ENCODE results near the gene SERAC1.
A peak's percentile ranks its signal among the peaks of the same experiment; 100 is the strongest.

SERAC1 gene

GRCh38 chr6:158083455-158084325, 84.4 kb downstream of the SERAC1 start:
- Histone ChIP-seq H3K9me3 (ENCODE audit: low read depth, low read length) (no peaks in the 10 kb centered on the region), H3K27ac (no peak overlapping the region), H3K9ac (ENCODE audit: insufficient read length) (no peak overlapping the region), H3K4me3 (no peak overlapping the region), H3K36me3 (ENCODE audit: insufficient read depth, low read length) (no peaks in the 10 kb centered on the region)
- DNase-seq (ENCODE audit: low read depth, low spot score) = no peak
- TF ChIP-seq POLR2AphosphoS5 (IDR thresholded peaks at IDR 0.05; ENCODE audit: borderline replicate concordance, low read depth, low read length) (no peak), EZH2 (IDR thresholded peaks at IDR 0.05) (no peak), FOXP2 (optimal IDR thresholded peaks at IDR 0.05; ENCODE audit: control extremely low read depth, extremely low read length, insufficient read depth) (no peak)

- no peaks in the 10 kb centered on the region for H3K9me3 ChIP-seq (ENCODE audit: low read depth, low read length)
- no peak overlapping the region for H3K27ac ChIP-seq
- H3K4me3 ChIP-seq = no peak overlapping the region
- no peaks in the 10 kb centered on the region; the same call in 1 of the 2 replicates for H3K36me3 ChIP-seq (ENCODE audit: insufficient read depth, low read length)
- TF ChIP-seq FOXP2 (optimal IDR thresholded peaks at IDR 0.05; ENCODE audit: control extremely low read depth, extremely low read length, insufficient read depth) = no peak
- TF ChIP-seq POLR2AphosphoS5 (IDR thresholded peaks at IDR 0.05; ENCODE audit: borderline replicate concordance, low read depth, low read length) = no peak
- no peak for TF ChIP-seq EZH2 (IDR thresholded peaks at IDR 0.05)
- no peak overlapping the region for H3K9ac ChIP-seq (ENCODE audit: insufficient read length)
- no peak for DNase-seq (ENCODE audit: low read depth, low spot score)
Measured at GRCh38 chr6:158081657-158081935, 86.5 kb downstream of the SERAC1 start.

- Histone ChIP-seq H3K9me3 (ENCODE audit: low read depth, low read length) (no peaks in the 10 kb centered on the region), H3K9ac (ENCODE audit: insufficient read length) (no peak overlapping the region), H3K4me3 (no peak overlapping the region), H3K27ac (no peak overlapping the region), H3K36me3 (ENCODE audit: insufficient read depth, low read length) (no peaks in the 10 kb centered on the region; the same call in 1 of the 2 replicates)
- TF ChIP-seq POLR2AphosphoS5 (IDR thresholded peaks at IDR 0.05; ENCODE audit: borderline replicate concordance, low read depth, low read length) = no peak
- no peak for TF ChIP-seq EZH2 (IDR thresholded peaks at IDR 0.05)
- TF ChIP-seq FOXP2 (optimal IDR thresholded peaks at IDR 0.05; ENCODE audit: control extremely low read depth, extremely low read length, insufficient read depth) = no peak
- DNase-seq (ENCODE audit: low read depth, low spot score) = no peak
Measured at GRCh38 chr6:158080849-158081656, 87.0 kb downstream of the SERAC1 start.

- Histone ChIP-seq H3K9me3 (ENCODE audit: low read depth, low read length) (no peaks in the 10 kb centered on the region), H3K27ac (no peak overlapping the region), H3K9ac (ENCODE audit: insufficient read length) (no peak overlapping the region), H3K36me3 (ENCODE audit: insufficient read depth, low read length) (no peaks in the 10 kb centered on the region; the same call in 1 of the 2 replicates), H3K4me3 (no peak overlapping the region)
- TF ChIP-seq POLR2AphosphoS5 (IDR thresholded peaks at IDR 0.05; ENCODE audit: borderline replicate concordance, low read depth, low read length) = no peak
- DNase-seq (ENCODE audit: low read depth, low spot score) = no peak
Measured at GRCh38 chr6:158078320-158078719, 89.7 kb downstream of the SERAC1 start.

GRCh38 chr6:158077676-158078075, 90.4 kb downstream of the SERAC1 start:
- Histone ChIP-seq H3K9me3 (ENCODE audit: low read depth, low read length) (no peaks in the 10 kb centered on the region), H3K36me3 (ENCODE audit: insufficient read depth, low read length) (no peaks in the 10 kb centered on the region; the same call in 1 of the 2 replicates), H3K4me3 (no peak overlapping the region), H3K9ac (ENCODE audit: insufficient read length) (no peak overlapping the region), H3K27ac (no peak overlapping the region)
- no peak for DNase-seq (ENCODE audit: low read depth, low spot score)
- TF ChIP-seq EZH2 (IDR thresholded peaks at IDR 0.05) = no peak

GRCh38 chr6:158076548-158076947, 91.5 kb downstream of the SERAC1 start:
- no peak overlapping the region for H3K9ac ChIP-seq (ENCODE audit: insufficient read length)
- no peak overlapping the region for H3K4me3 ChIP-seq
- H3K36me3 ChIP-seq (ENCODE audit: insufficient read depth, low read length) = no peaks in the 10 kb centered on the region; the same call in 1 of the 2 replicates
- no peak overlapping the region for H3K27ac ChIP-seq
- H3K9me3 ChIP-seq (ENCODE audit: low read depth, low read length) = no peaks in the 10 kb centered on the region
- TF ChIP-seq EZH2 (IDR thresholded peaks at IDR 0.05) (no peak), POLR2AphosphoS5 (IDR thresholded peaks at IDR 0.05; ENCODE audit: borderline replicate concordance, low read depth, low read length) (no peak), FOXP2 (optimal IDR thresholded peaks at IDR 0.05; ENCODE audit: control extremely low read depth, extremely low read length, insufficient read depth) (no peak)
- no peak for DNase-seq (ENCODE audit: low read depth, low spot score)

GRCh38 chr6:158073776-158074175, 94.3 kb downstream of the SERAC1 start:
- Histone ChIP-seq H3K4me3 (no peak overlapping the region), H3K27ac (no peak overlapping the region), H3K9ac (ENCODE audit: insufficient read length) (no peak overlapping the region), H3K36me3 (ENCODE audit: insufficient read depth, low read length) (no peaks in the 10 kb centered on the region; the same call in 1 of the 2 replicates), H3K9me3 (ENCODE audit: low read depth, low read length) (no peaks in the 10 kb centered on the region)
- DNase-seq (ENCODE audit: low read depth, low spot score) = no peak
- TF ChIP-seq FOXP2 (optimal IDR thresholded peaks at IDR 0.05; ENCODE audit: control extremely low read depth, extremely low read length, insufficient read depth) (no peak), POLR2AphosphoS5 (IDR thresholded peaks at IDR 0.05; ENCODE audit: borderline replicate concordance, low read depth, low read length) (no peak), EZH2 (IDR thresholded peaks at IDR 0.05) (no peak)

- H3K27ac ChIP-seq = no peak overlapping the region
- no peak for TF ChIP-seq EZH2 (IDR thresholded peaks at IDR 0.05)
- TF ChIP-seq POLR2AphosphoS5 (IDR thresholded peaks at IDR 0.05; ENCODE audit: borderline replicate concordance, low read depth, low read length) = no peak
- TF ChIP-seq FOXP2 (optimal IDR thresholded peaks at IDR 0.05; ENCODE audit: control extremely low read depth, extremely low read length, insufficient read depth) = no peak
- no peak overlapping the region for H3K9ac ChIP-seq (ENCODE audit: insufficient read length)
- DNase-seq (ENCODE audit: low read depth, low spot score) = peak; percentile 32
- no peaks in the 10 kb centered on the region for H3K9me3 ChIP-seq (ENCODE audit: low read depth, low read length)
- H3K36me3 ChIP-seq (ENCODE audit: insufficient read depth, low read length) = no peaks in the 10 kb centered on the region
- H3K4me3 ChIP-seq = no peak overlapping the region
Measured at GRCh38 chr6:158072083-158072721, 95.9 kb downstream of the SERAC1 start.
